Neural progenitor cell (in vitro differentiated cells): ENCODE data around the gene CDX2. TPM values are rescaled to one million over a fixed set of nuclear protein-coding genes. Genes with fewer than 3 reads are reported as not detected.

Experiments used
- DNase-seq: peaks from one replicate; pipeline ENCODE4 v3.0.0-alpha.2; 2016; ENCODE audit warnings: low spot score
- H2AFZ ChIP-seq: fragments of 200-600 bp; sonication (generic); replicated peaks from 2 replicates; pipeline ENCODE4 v1.6.1; 2016; ENCODE audit warnings: antibody characterized with exemption
- H3F3A ChIP-seq: fragments of 200-600 bp; sonication (generic); 2 replicates; pipeline ENCODE4 v1.6.1; 2016; ENCODE audit warnings: antibody characterized with exemption, low read depth
- H3K27ac ChIP-seq: fragments of 200-600 bp; sonication (generic); 2 replicates; pipeline ENCODE4 v1.5.1; 2016; ENCODE audit warnings: mild to moderate bottlenecking
- H3K27me3 ChIP-seq: fragments of 200-600 bp; sonication (generic); 2 replicates; pipeline ENCODE4 v1.6.1; 2016; ENCODE audit warnings: mild to moderate bottlenecking, moderate library complexity
- H3K36me3 ChIP-seq: fragments of 200-600 bp; sonication (generic); 2 replicates; pipeline ENCODE4 v1.5.1; 2016
- H3K4me1 ChIP-seq: fragments of 200-600 bp; sonication (generic); 2 replicates; pipeline ENCODE4 v1.6.1; 2016; ENCODE audit warnings: mixed run types
- H3K4me2 ChIP-seq: fragments of 200-600 bp; sonication (generic); 2 replicates; pipeline ENCODE4 v1.6.1; 2016
- H3K4me3 ChIP-seq: fragments of 200-600 bp; sonication (generic); 2 replicates; pipeline ENCODE4 v1.5.1; 2016
- H3K79me2 ChIP-seq: fragments of 200-600 bp; sonication (generic); 2 replicates; pipeline ENCODE4 v1.6.1; 2016; ENCODE audit warnings: low read depth
- H3K9ac ChIP-seq: fragments of 200-600 bp; sonication (generic); 2 replicates; pipeline ENCODE4 v1.6.1; 2016
- H3K9me3 ChIP-seq: fragments of 200-600 bp; sonication (generic); 2 replicates; pipeline ENCODE4 v1.5.1; 2016; ENCODE audit warnings: low read depth
- H4K20me1 ChIP-seq: fragments of 200-600 bp; sonication (generic); 2 replicates; pipeline ENCODE4 v1.6.1; 2016; ENCODE audit warnings: low read depth
- H3K27ac Mint-ChIP-seq: 3 replicates; pipeline ENCODE4 v1.8.0; 2021; ENCODE audit warnings: mixed read lengths
- H3K27me3 Mint-ChIP-seq: 2 replicates; pipeline ENCODE4 v1.8.0; 2022; ENCODE audit warnings: low read depth, mild to moderate bottlenecking, inconsistent platforms, moderate library complexity, mixed read lengths; ENCODE audit not compliant: insufficient read depth
- H3K36me3 Mint-ChIP-seq: 3 replicates; pipeline ENCODE4 v1.8.0; 2021; ENCODE audit warnings: mixed read lengths
- H3K4me1 Mint-ChIP-seq: 3 replicates; pipeline ENCODE4 v1.8.0; 2021; ENCODE audit warnings: mixed read lengths
- H3K4me3 Mint-ChIP-seq: 3 replicates; pipeline ENCODE4 v1.8.0; 2021; ENCODE audit warnings: mild to moderate bottlenecking, moderate library complexity, mixed read lengths
- H3K9me3 Mint-ChIP-seq: 3 replicates; pipeline ENCODE4 v1.8.0; 2020; ENCODE audit warnings: mixed read lengths
- CTCF ChIP-seq: fragments of 200-600 bp; sonication (generic); IDR thresholded peaks from 2 replicates; pipeline ENCODE4 v1.5.1; 2017; ENCODE audit warnings: antibody characterized with exemption, mild to moderate bottlenecking
- EZH2 ChIP-seq: fragments of 200-600 bp; sonication (generic); IDR thresholded peaks from 2 replicates; pipeline ENCODE4 v1.6.1; 2017; ENCODE audit warnings: antibody characterized with exemption, mild to moderate bottlenecking, moderate library complexity
- EZH2phosphoT487 ChIP-seq: fragments of 200-600 bp; sonication (generic); IDR thresholded peaks from 2 replicates; pipeline ENCODE4 v1.6.1; 2017; ENCODE audit warnings: antibody characterized with exemption
- total RNA-seq: library from RNA; depleted of rRNA; stranded (reverse); fragments of >200 nt; gene quantifications from 2 replicates; pipeline ENCODE4 v1.2.3, GENCODE V29; 2015; ENCODE audit warnings: low replicate concordance

The CDX2 gene
- total RNA-seq, 1 donor from 2014 or later = not detected

- peak; percentile 46 for DNase-seq
- peak overlapping the region; percentile 1 for H3K4me3 ChIP-seq
- H3K4me2 ChIP-seq = peak overlapping the region; percentile 36
Measured at GRCh38 chr13:27970382-27971235, 1.5 kb upstream of the CDX2 start.

GRCh38 chr13:27969866-27970229 is 733 bp upstream of the CDX2 start:
- H3F3A ChIP-seq = peaks cover 55% of the 10 kb centered on the region
- Mint-ChIP-seq H3K4me1 (peaks cover 36% of the 10 kb centered on the region), H3K27ac (no peak overlapping the region)

More at GRCh38 chr13:27970382-27971235, 1.5 kb upstream of the CDX2 start:
- Histone ChIP-seq H2AFZ (no peak overlapping the region), H4K20me1 (peaks cover 95% of the 10 kb centered on the region), H3K9me3 (no peaks in the 10 kb centered on the region), H3K4me1 (peaks cover 61% of the 10 kb centered on the region), H3F3A (peaks cover 50% of the 10 kb centered on the region), H3K79me2 (no peaks in the 10 kb centered on the region), H3K9ac (no peak overlapping the region), H3K27ac (no peak overlapping the region), H3K36me3 (no peaks in the 10 kb centered on the region), H3K27me3 (peaks cover 100% of the 10 kb centered on the region)
- Mint-ChIP-seq H3K36me3 (no peaks in the 10 kb centered on the region), H3K9me3 (peaks cover 3% of the 10 kb centered on the region), H3K4me3 (no peak overlapping the region), H3K27me3 (peaks cover 88% of the 10 kb centered on the region), H3K4me1 (peaks cover 33% of the 10 kb centered on the region), H3K27ac (no peak overlapping the region)
- TF ChIP-seq EZH2 (peak; percentile 86), CTCF (no peak), EZH2phosphoT487 (peak; percentile 87)

GRCh38 chr13:27968316-27969081 is 616 bp downstream of the CDX2 start:
- no peak overlapping the region for H3K4me3 Mint-ChIP-seq
- H4K20me1 ChIP-seq = peaks cover 95% of the 10 kb centered on the region
- H3K4me2 ChIP-seq = peak overlapping the region; percentile 74
- H3F3A ChIP-seq = peaks cover 55% of the 10 kb centered on the region
- H3K9me3 ChIP-seq = no peaks in the 10 kb centered on the region
- H3K27me3 Mint-ChIP-seq = peaks cover 88% of the 10 kb centered on the region
- H3K9ac ChIP-seq = no peak overlapping the region
- TF ChIP-seq EZH2phosphoT487 = peak; percentile 99
- TF ChIP-seq EZH2 = peak; percentile 100
- peak; percentile 32 for TF ChIP-seq CTCF
- H3K36me3 Mint-ChIP-seq = no peaks in the 10 kb centered on the region
- H3K4me1 Mint-ChIP-seq = peaks cover 36% of the 10 kb centered on the region
- no peak overlapping the region for H3K27ac ChIP-seq
- no peaks in the 10 kb centered on the region for H3K79me2 ChIP-seq
- peaks cover 59% of the 10 kb centered on the region for H3K4me1 ChIP-seq
- H3K4me3 ChIP-seq = peak overlapping the region; percentile 29
- peak; percentile 77 for DNase-seq
- H3K27me3 ChIP-seq = peaks cover 100% of the 10 kb centered on the region
- H2AFZ ChIP-seq = no peak overlapping the region
- no peaks in the 10 kb centered on the region for H3K36me3 ChIP-seq
- no peaks in the 10 kb centered on the region for H3K9me3 Mint-ChIP-seq
- H3K27ac Mint-ChIP-seq = no peak overlapping the region

More at GRCh38 chr13:27969866-27970229, 733 bp upstream of the CDX2 start:
- no peaks in the 10 kb centered on the region for H3K36me3 ChIP-seq
- Mint-ChIP-seq H3K4me3 (peak overlapping the region; percentile 14), H3K36me3 (no peaks in the 10 kb centered on the region), H3K9me3 (peaks cover 3% of the 10 kb centered on the region), H3K27me3 (peaks cover 88% of the 10 kb centered on the region)
- H3K9me3 ChIP-seq = no peaks in the 10 kb centered on the region
- H3K79me2 ChIP-seq = no peaks in the 10 kb centered on the region
- TF ChIP-seq CTCF = no peak
- no peak for TF ChIP-seq EZH2
- TF ChIP-seq EZH2phosphoT487 = no peak
- H3K4me3 ChIP-seq = no peak overlapping the region
- peaks cover 100% of the 10 kb centered on the region for H3K27me3 ChIP-seq
- H2AFZ ChIP-seq = no peak overlapping the region
- H3K4me2 ChIP-seq = no peak overlapping the region
- H3K9ac ChIP-seq = no peak overlapping the region
- DNase-seq = no peak
- no peak overlapping the region for H3K27ac ChIP-seq
- peaks cover 65% of the 10 kb centered on the region for H3K4me1 ChIP-seq
- H4K20me1 ChIP-seq = peaks cover 95% of the 10 kb centered on the region
